Heart left ventricle (tissue), 16 donors: ENCODE data around the gene CCDC136. TPM values are rescaled to one million over a fixed set of nuclear protein-coding genes. Genes with fewer than 3 reads are reported as not detected.
A peak's percentile ranks its signal among the peaks of the same experiment; 100 is the strongest.

Experiments used
- ATAC-seq, 4 donors: fragments of 200-7000 bp; cut with Tn5 transposase; one replicate each; pipeline ENCODE4 v1.9.1; 2020 to 2022; ENCODE audit warnings: moderate library complexity in 4 of 4, mild to moderate bottlenecking in 3 of 4, moderate number of reproducible peaks in 1 of 4
- DNase-seq, 5 donors: peaks; one replicate each; pipeline ENCODE4 v3.0.0-alpha.2; 2020
- H3K27ac ChIP-seq, 12 donors: fragments of 200-600 bp; sonication (generic) in 4 of 12; one replicate each; pipeline versions ENCODE4 v1.5.0 to v1.8.0; 2016 to 2022; ENCODE audit warnings: mild to moderate bottlenecking in 2 of 12
- H3K27me3 ChIP-seq, 9 donors: fragments of 200-600 bp; sonication (generic) in 2 of 9; one replicate each; pipeline versions ENCODE4 v1.5.1 to v1.8.0; 2016 to 2022; ENCODE audit warnings: mild to moderate bottlenecking in 3 of 9
- H3K36me3 ChIP-seq, 9 donors: fragments of 200-600 bp; sonication (generic) in 2 of 9; one replicate each; pipeline versions ENCODE4 v1.5.0 to v1.8.0; 2018 to 2022; ENCODE audit warnings: mild to moderate bottlenecking in 2 of 9
- H3K4me1 ChIP-seq, 12 donors: fragments of 200-600 bp; sonication (generic) in 4 of 12; one replicate each; pipeline versions ENCODE4 v1.5.0 to v1.8.0; 2016 to 2022; ENCODE audit warnings: mild to moderate bottlenecking in 3 of 12
- H3K4me3 ChIP-seq, 12 donors: fragments of 200-600 bp; sonication (generic) in 4 of 12; one replicate each; pipeline versions ENCODE4 v1.5.0 to v1.8.0; 2017 to 2022; ENCODE audit warnings: mild to moderate bottlenecking in 9 of 12, moderate library complexity in 4 of 12
- H3K9me3 ChIP-seq, 12 donors: fragments of 200-600 bp; sonication (generic) in 4 of 12; one replicate each; pipeline versions ENCODE4 v1.5.0 to v1.8.0; 2016 to 2022; ENCODE audit warnings: mild to moderate bottlenecking in 1 of 12
- CTCF ChIP-seq, 12 donors: fragments of 200-600 bp; sonication (generic) in 4 of 12; IDR thresholded peaks; one replicate each; pipeline versions ENCODE4 v1.5.0 to v1.8.0; 2018 to 2022; ENCODE audit warnings: antibody characterized with exemption in 12 of 12, mild to moderate bottlenecking in 5 of 12
- POLR2A ChIP-seq, 2 donors: fragments of 450-650 bp; IDR thresholded peaks; one replicate each; pipeline ENCODE4 v1.6.1; 2017; ENCODE audit warnings: antibody characterized with exemption in 2 of 2, mild to moderate bottlenecking in 2 of 2, moderate library complexity in 2 of 2
- WGBS, 4 donors: extraction: QIAGEN DNeasy Blood & Tissue Kit in 2 of 4; methylation state at CpG; one replicate each; pipeline versions ENCODE4 v1.1.5 to v1.1.7; 2013 to 2018; 5-methylcytosine and 5-hydroxymethylcytosine counted together
- intact Hi-C, 10 donors: fragments of 100-400 bp; cut with DNase I; formaldehyde crosslinking; loops; one replicate each; pipeline versions ENCODE4 v1.11.1 to v1.14.2; 2022
- polyA plus RNA-seq, 2 donors: library from polyadenylated mRNA; stranded (reverse); fragments of 200-250 nt; gene quantifications; one replicate each; pipeline ENCODE4 v1.2.3, GENCODE V29; 2013
- total RNA-seq, 9 donors: library from RNA; depleted of rRNA in 2 of 9; stranded (reverse); fragments of >200 nt in 2 of 9; fragmentation: NEBNext Ultra II Directional in 3 of 9; extraction: Animal tissue kit (Norgen Biotek cat#: 25700) in 3 of 9; gene quantifications; one replicate each; pipeline versions ENCODE4 v1.1.0 to v1.2.4, GENCODE V29; 2016 to 2023
- donor health status: ischemic (EF 13 %, LVEDD 7.1; RV severe dilation, severe dysfunction).
- donor health status: healthy with polysubstance abuse.
- donor health status: DM: no; HTN: yes; CAD: no.
- donor health status: DM: no; HTN: no; CAD: no.
- donor health status: ischemic (EF 25% LVEDD 6.9; RV normal size, moderate dysfunction).
- donor health status: ischemic (EF 25% LVEDD 5.7; RV mildly dilated, moderate dysfunction).
- donor health status: healthy.
- donor health status: DM: yes; HTN: yes; CAD: no.
- donor health status: ischemic (EF 35%, LVEDD 5.7; RV mildly dilated, moderate dysfunction).
- donor health status: nonischemic (EF 11% LVEDD 7.7; RV severe dilation, severe dysfunction).
- donor health status: DM: yes; HTN: yes; CAD: no.
- donor health status: PGD.
- donor health status: ischemic (EF 29% LVEDD 5.4; RV normal size, mild dysfunction).
- donor health status: nonischemic (EF 23%, LVEDD 6.1; RV moderate dilation, normal function).

The CCDC136 gene
- total and polyA plus RNA-seq, 11 donors, result 6.4 to 22.8 (median 10.4) TPM

GRCh38 chr7:128812514-128813168 lies 20.9 kb downstream of the CCDC136 start:
- no peak overlapping the region for H3K4me3 ChIP-seq
- DNase-seq (peak in 3 of 5 donors; percentile 43 to 70 (median 49)), ATAC-seq (peak in 3 of 4 donors; percentile 63 to 77 (median 70))
- no peaks in the 10 kb centered on the region for H3K9me3 ChIP-seq
- intact Hi-C loops, result no loop called here
- no peak overlapping the region for H3K27ac ChIP-seq
- H3K27me3 ChIP-seq, result no peaks in the 10 kb centered on the region
- no peak for TF ChIP-seq POLR2A (IDR thresholded peaks at IDR 0.05)
- no peak for TF ChIP-seq CTCF (IDR thresholded peaks at IDR 0.05)
- peaks cover 0 to 11% (median 4%) of the 10 kb centered on the region in 12 donors for H3K4me1 ChIP-seq
- WGBS, 4 donors, result 36 to 49% (median 39%) methylated on average over 11 of the region's 11 CpGs
- H3K36me3 ChIP-seq, result no peaks in the 10 kb centered on the region

GRCh38 chr7:128814499-128814898 lies 22.7 kb downstream of the CCDC136 start:
- no peak for TF ChIP-seq CTCF (IDR thresholded peaks at IDR 0.05)
- no peak for TF ChIP-seq POLR2A (IDR thresholded peaks at IDR 0.05)
- H3K36me3 ChIP-seq, result no peaks in the 10 kb centered on the region
- peaks cover 0 to 11% (median 4%) of the 10 kb centered on the region in 12 donors for H3K4me1 ChIP-seq
- DNase-seq (no peak), ATAC-seq (no peak)
- H3K27ac ChIP-seq, result no peak overlapping the region
- WGBS, 4 donors, result 89 to 93% (median 91%) methylated on average over 6 of the region's 6 CpGs
- H3K27me3 ChIP-seq, result no peaks in the 10 kb centered on the region
- no peaks in the 10 kb centered on the region for H3K9me3 ChIP-seq
- intact Hi-C loops, result no loop called here
- no peak overlapping the region for H3K4me3 ChIP-seq

- no peaks in the 10 kb centered on the region for H3K27me3 ChIP-seq
- intact Hi-C loops, result no loop called here
- ATAC-seq, result no peak
Observed at GRCh38 chr7:128815289-128815942, 23.6 kb downstream of the CCDC136 start.

More at GRCh38 chr7:128815289-128815942, 23.6 kb downstream of the CCDC136 start:
- DNase-seq, result no peak
- Histone ChIP-seq H3K4me3 (no peak overlapping the region), H3K27ac (no peak overlapping the region), H3K9me3 (no peaks in the 10 kb centered on the region), H3K36me3 (no peaks in the 10 kb centered on the region), H3K4me1 (peaks cover 0 to 11% (median 4%) of the 10 kb centered on the region in 12 donors)
- TF ChIP-seq POLR2A (IDR thresholded peaks at IDR 0.05) (no peak), CTCF (IDR thresholded peaks at IDR 0.05) (no peak)
- WGBS, 4 donors, result 76 to 88% (median 80%) methylated on average over 7 of the region's 7 CpGs
